ENCODE results near the gene OR4B1. TPM values are rescaled to one million over a fixed set of nuclear protein-coding genes. Genes with fewer than 3 reads are reported as not detected.

OR4B1 gene
- total RNA-seq, 1 donor from 2014 or later, result not detected

GRCh38 chr11:48261600-48261999, 45.0 kb downstream of the OR4B1 start:
- DNase-seq (ENCODE audit: low read depth in 2 of 2), result no peak

- no peak for DNase-seq (ENCODE audit: low read depth in 2 of 2)
Observed at GRCh38 chr11:48263423-48263911, 46.9 kb downstream of the OR4B1 start, which contains the start of gene OR4X1. OR4X1 (plus strand) TSS chr11:48263861; CDS start chr11:48263861, 0 bp downstream.

Other genes starting within 250 kb of the OR4B1 start
- under 0.01 and 0.65 TPM in 2 replicates for gene PTPRJ, start 236.3 kb upstream of the OR4B1 start, total RNA-seq
- not detected in 2 replicates for gene OR4X2, start 28.3 kb downstream of the OR4B1 start, total RNA-seq
- not detected in 2 replicates for gene OR4X1, start 47.1 kb downstream of the OR4B1 start, total RNA-seq
- gene OR4S1, start 89.4 kb downstream of the OR4B1 start, total RNA-seq, result not detected in 2 replicates
- gene OR4C3, start 108.1 kb downstream of the OR4B1 start, total RNA-seq, result not detected in 2 replicates
- not detected in 2 replicates for gene OR4C5, start 149.7 kb downstream of the OR4B1 start, total RNA-seq